BJ (cell line): ENCODE measurements around the gene C9orf153. TPM values are rescaled to one million over a fixed set of nuclear protein-coding genes. Genes with fewer than 3 reads are reported as not detected.

ENCODE experiments used
- CTCF ChIA-PET: fragments of 350-600 bp; formaldehyde crosslinking; extraction: SDS; loops from one replicate; lab custom pipeline; 2021; ENCODE audit warnings: antibody characterized with exemption, inconsistent platforms; lab: Yijun Ruan, JAX
- POLR2A ChIA-PET: fragments of 300-600 bp; sonication (Branson Sonifier 250); formaldehyde crosslinking; extraction: SDS; loops from one replicate; lab custom pipeline; 2021; ENCODE audit warnings: antibody characterized with exemption; lab: Charles Lee
- DNase-seq: peaks from one replicate; pipeline ENCODE4 v3.0.0-alpha.2; 2011; ENCODE audit warnings: low read depth
- H3K27me3 ChIP-seq: 2 replicates; pipeline ENCODE4 v1.6.0; 2011; ENCODE audit warnings: low read length; ENCODE audit not compliant: control insufficient read depth, insufficient read depth
- H3K36me3 ChIP-seq: 2 replicates; pipeline ENCODE4 v1.5.1; 2011; ENCODE audit warnings: low read length; ENCODE audit not compliant: control insufficient read depth, insufficient read depth
- H3K4me3 ChIP-seq: 2 replicates; pipeline ENCODE4 v1.5.1; 2011; ENCODE audit warnings: low read depth, mild to moderate bottlenecking, control low read depth, low read length
- polyA plus RNA-seq: library from polyadenylated mRNA; depleted of rRNA; stranded (reverse); fragments of >200 nt; gene quantifications from 2 replicates; pipeline ENCODE4 v1.2.3, GENCODE V29; 2011
- TF ChIP-seq, protein P1 (sequence below): IDR thresholded peaks from 2 replicates; pipeline ENCODE4 v1.5.1; 2011; ENCODE audit warnings: low read depth, mild to moderate bottlenecking, control low read depth, inconsistent platforms, low read length, moderate library complexity; ENCODE audit not compliant: insufficient read depth

Gene C9orf153
- polyA plus RNA-seq, 1 experiment = not detected

DNA sequence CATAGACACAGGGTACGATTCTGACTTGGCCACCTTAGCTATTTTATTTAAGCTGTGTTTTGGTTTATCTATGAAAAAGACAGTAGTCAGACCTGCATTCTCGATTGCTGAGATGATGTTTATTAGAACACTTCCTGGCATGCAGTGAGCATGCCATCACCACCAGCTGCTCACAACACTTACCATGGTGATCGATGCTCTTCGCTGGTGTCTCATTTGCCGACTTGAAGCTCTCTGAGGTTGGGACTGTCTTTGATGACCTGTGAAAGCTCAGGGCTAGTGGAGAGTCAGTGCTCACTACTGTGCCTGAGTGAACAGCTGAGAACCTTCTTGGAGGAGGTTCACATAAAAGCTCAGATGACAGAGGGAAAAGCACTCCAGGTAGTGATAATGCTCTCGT lies 4.4 kb upstream of the C9orf153 start:
- Histone ChIP-seq H3K27me3 (no peaks in the 10 kb centered on the region), H3K4me3 (no peak overlapping the region), H3K36me3 (peaks cover 12% of the 10 kb centered on the region)
- POLR2A ChIA-PET = no interaction called here
- CTCF ChIA-PET = no interaction called here
- no peak for DNase-seq
- TF ChIP-seq, protein P1, sequence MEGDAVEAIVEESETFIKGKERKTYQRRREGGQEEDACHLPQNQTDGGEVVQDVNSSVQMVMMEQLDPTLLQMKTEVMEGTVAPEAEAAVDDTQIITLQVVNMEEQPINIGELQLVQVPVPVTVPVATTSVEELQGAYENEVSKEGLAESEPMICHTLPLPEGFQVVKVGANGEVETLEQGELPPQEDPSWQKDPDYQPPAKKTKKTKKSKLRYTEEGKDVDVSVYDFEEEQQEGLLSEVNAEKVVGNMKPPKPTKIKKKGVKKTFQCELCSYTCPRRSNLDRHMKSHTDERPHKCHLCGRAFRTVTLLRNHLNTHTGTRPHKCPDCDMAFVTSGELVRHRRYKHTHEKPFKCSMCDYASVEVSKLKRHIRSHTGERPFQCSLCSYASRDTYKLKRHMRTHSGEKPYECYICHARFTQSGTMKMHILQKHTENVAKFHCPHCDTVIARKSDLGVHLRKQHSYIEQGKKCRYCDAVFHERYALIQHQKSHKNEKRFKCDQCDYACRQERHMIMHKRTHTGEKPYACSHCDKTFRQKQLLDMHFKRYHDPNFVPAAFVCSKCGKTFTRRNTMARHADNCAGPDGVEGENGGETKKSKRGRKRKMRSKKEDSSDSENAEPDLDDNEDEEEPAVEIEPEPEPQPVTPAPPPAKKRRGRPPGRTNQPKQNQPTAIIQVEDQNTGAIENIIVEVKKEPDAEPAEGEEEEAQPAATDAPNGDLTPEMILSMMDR = no peak

DNA sequence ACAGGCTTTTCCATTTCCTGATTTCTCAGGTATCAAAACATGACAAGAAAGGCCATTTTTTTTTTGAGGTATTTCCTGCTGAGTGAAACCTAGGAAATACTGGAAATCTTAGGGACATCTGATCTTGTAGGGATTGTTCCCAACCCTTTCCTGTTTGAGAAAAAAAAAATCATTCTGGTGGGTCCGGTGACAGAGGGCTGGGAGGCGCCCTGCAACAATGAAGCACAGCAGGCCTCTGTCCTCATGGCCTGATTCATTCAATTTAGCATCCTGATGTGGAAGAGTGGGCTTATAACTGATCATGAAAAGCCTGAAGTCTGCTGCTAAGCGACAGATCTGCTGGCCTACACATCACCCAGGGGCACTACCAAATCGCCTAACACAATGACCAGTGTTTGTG lies 3.0 kb upstream of the C9orf153 start:
- ChIA-PET CTCF (interaction anchor here (0.6 to 1.4 kb wide), 2 partner anchors 12 to 60 kb away, joined by 3 to 4 read pairs; no protein-coding TSS in a partner anchor), POLR2A (no interaction called here)
- no peaks in the 10 kb centered on the region for H3K27me3 ChIP-seq

GRCh38 chr9:86257391-86257790 lies 2.1 kb downstream of the C9orf153 start:
- ChIA-PET CTCF (interaction anchor here (1.1 to 1.3 kb wide), 3 partner anchors 10 to 55 kb away, joined by 3 to 6 read pairs (median 3); no protein-coding TSS in a partner anchor), POLR2A (no interaction called here)
- Histone ChIP-seq H3K36me3 (no peaks in the 10 kb centered on the region), H3K27me3 (no peaks in the 10 kb centered on the region), H3K4me3 (no peak overlapping the region)
- TF ChIP-seq, protein P1 = no peak
- no peak for DNase-seq

More for the DNA sequence above, 3.0 kb upstream of the C9orf153 start:
- Histone ChIP-seq H3K36me3 (peaks cover 12% of the 10 kb centered on the region), H3K4me3 (no peak overlapping the region)
- DNase-seq = no peak
- TF ChIP-seq, protein P1 = no peak

GRCh38 chr9:86256653-86257052 lies 2.8 kb downstream of the C9orf153 start:
- POLR2A ChIA-PET = no interaction called here
- TF ChIP-seq, protein P1 = no peak
- CTCF ChIA-PET = interaction anchor here (1.3 kb wide), 2 partner anchors 19 to 54 kb away, joined by 3 to 6 read pairs; no protein-coding TSS in a partner anchor
- H3K36me3 ChIP-seq = no peaks in the 10 kb centered on the region
- no peaks in the 10 kb centered on the region for H3K27me3 ChIP-seq
- no peak overlapping the region for H3K4me3 ChIP-seq
- DNase-seq = no peak

- CTCF ChIA-PET = no interaction called here
- DNase-seq = no peak
These were observed 5.9 kb downstream of the C9orf153 start for GRCh38 chr9:86253577-86253976.

More at GRCh38 chr9:86253577-86253976, 5.9 kb downstream of the C9orf153 start:
- H3K36me3 ChIP-seq = no peaks in the 10 kb centered on the region
- TF ChIP-seq, protein P1 = no peak
- no peak overlapping the region for H3K4me3 ChIP-seq
- H3K27me3 ChIP-seq = no peaks in the 10 kb centered on the region
- POLR2A ChIA-PET = no interaction called here
